ENCODE measurements around the gene SMAD7. TPM values are rescaled to one million over a fixed set of nuclear protein-coding genes. Genes with fewer than 3 reads are reported as not detected.

Gene SMAD7
- total and polyA plus RNA-seq, 10 of the 15 experiments (the other 5 are each of a cell fraction or from before 2014, with no cell fraction given): 1.3 to 22.5 (median 8.0) TPM

GRCh38 chr18:48934415-48934722, 16.4 kb downstream of the SMAD7 start:
- WGBS (ENCODE audit: insufficient coverage, insufficient replicate concordance, low lambda C conversion rate, missing lambda C conversion rate): 0% methylated on average over 3 of the region's 3 CpGs
- FAIRE-seq (no peak), ATAC-seq (no peak), DNase-seq (ENCODE audit: low read depth, low spot score) (no peak)
- H3K36me3 ChIP-seq (ENCODE audit: control insufficient read depth in 2 of 2, insufficient read depth in 2 of 2, low read length in 1 of 2): peaks cover 11 to 14% of the 10 kb centered on the region in 2 experiments
- H3K27ac ChIP-seq (ENCODE audit: control insufficient read depth, insufficient read depth): peak overlapping the region; percentile 96
- ChIA-PET SMC1A (ENCODE audit: uncharacterized antibody, unreplicated experiment) (interaction anchor here (0.6 to 7.1 kb wide), 18 partner anchors 9 to 239 kb away, joined by 3 to 55 read pairs (median 4); no protein-coding TSS in a partner anchor), POLR2A (interaction anchor here (0.7 to 8.1 kb wide), 8 partner anchors 12 to 1340 kb away, joined by 3 to 71 read pairs (median 5); no protein-coding TSS in a partner anchor), CTCF (interaction anchor here (1.1 to 1.9 kb wide), 6 partner anchors 11 to 156 kb away, joined by 3 to 6 read pairs (median 4); no protein-coding TSS in a partner anchor), RAD21 (ENCODE audit: unreplicated experiment) (interaction anchor here (0.7 to 3.8 kb wide), 11 partner anchors 12 to 228 kb away, joined by 3 to 41 read pairs (median 6); no protein-coding TSS in a partner anchor)
- H4K20me1 ChIP-seq (ENCODE audit: control insufficient read depth, insufficient read depth): no peaks in the 10 kb centered on the region
- TF ChIP-seq CREM (IDR thresholded peaks at IDR 0.05; ENCODE audit: low read depth): no peak
- TF ChIP-seq EZH2 (IDR thresholded peaks at IDR 0.05; ENCODE audit: borderline replicate concordance, control insufficient read depth, low read depth, low read length): no peak
- no peak for TF ChIP-seq ZNF274 (IDR thresholded peaks at IDR 0.05; ENCODE audit: insufficient read depth, insufficient read length)
- TF ChIP-seq, protein P1, sequence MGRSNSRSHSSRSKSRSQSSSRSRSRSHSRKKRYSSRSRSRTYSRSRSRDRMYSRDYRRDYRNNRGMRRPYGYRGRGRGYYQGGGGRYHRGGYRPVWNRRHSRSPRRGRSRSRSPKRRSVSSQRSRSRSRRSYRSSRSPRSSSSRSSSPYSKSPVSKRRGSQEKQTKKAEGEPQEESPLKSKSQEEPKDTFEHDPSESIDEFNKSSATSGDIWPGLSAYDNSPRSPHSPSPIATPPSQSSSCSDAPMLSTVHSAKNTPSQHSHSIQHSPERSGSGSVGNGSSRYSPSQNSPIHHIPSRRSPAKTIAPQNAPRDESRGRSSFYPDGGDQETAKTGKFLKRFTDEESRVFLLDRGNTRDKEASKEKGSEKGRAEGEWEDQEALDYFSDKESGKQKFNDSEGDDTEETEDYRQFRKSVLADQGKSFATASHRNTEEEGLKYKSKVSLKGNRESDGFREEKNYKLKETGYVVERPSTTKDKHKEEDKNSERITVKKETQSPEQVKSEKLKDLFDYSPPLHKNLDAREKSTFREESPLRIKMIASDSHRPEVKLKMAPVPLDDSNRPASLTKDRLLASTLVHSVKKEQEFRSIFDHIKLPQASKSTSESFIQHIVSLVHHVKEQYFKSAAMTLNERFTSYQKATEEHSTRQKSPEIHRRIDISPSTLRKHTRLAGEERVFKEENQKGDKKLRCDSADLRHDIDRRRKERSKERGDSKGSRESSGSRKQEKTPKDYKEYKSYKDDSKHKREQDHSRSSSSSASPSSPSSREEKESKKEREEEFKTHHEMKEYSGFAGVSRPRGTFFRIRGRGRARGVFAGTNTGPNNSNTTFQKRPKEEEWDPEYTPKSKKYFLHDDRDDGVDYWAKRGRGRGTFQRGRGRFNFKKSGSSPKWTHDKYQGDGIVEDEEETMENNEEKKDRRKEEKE (IDR thresholded peaks at IDR 0.05): no peak
- TF ChIP-seq, protein P2, sequence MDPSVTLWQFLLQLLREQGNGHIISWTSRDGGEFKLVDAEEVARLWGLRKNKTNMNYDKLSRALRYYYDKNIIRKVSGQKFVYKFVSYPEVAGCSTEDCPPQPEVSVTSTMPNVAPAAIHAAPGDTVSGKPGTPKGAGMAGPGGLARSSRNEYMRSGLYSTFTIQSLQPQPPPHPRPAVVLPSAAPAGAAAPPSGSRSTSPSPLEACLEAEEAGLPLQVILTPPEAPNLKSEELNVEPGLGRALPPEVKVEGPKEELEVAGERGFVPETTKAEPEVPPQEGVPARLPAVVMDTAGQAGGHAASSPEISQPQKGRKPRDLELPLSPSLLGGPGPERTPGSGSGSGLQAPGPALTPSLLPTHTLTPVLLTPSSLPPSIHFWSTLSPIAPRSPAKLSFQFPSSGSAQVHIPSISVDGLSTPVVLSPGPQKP (IDR thresholded peaks at IDR 0.05; ENCODE audit: low read depth, low read length): no peak
- no peak for TF ChIP-seq MYC (IDR thresholded peaks at IDR 0.05; ENCODE audit: insufficient read depth, insufficient read length, insufficient replicate concordance, low read length, severe bottlenecking)
- no peak for TF ChIP-seq CHD2 (IDR thresholded peaks at IDR 0.05; ENCODE audit: borderline replicate concordance, low read depth, low read length)
- TF ChIP-seq, protein P3, sequence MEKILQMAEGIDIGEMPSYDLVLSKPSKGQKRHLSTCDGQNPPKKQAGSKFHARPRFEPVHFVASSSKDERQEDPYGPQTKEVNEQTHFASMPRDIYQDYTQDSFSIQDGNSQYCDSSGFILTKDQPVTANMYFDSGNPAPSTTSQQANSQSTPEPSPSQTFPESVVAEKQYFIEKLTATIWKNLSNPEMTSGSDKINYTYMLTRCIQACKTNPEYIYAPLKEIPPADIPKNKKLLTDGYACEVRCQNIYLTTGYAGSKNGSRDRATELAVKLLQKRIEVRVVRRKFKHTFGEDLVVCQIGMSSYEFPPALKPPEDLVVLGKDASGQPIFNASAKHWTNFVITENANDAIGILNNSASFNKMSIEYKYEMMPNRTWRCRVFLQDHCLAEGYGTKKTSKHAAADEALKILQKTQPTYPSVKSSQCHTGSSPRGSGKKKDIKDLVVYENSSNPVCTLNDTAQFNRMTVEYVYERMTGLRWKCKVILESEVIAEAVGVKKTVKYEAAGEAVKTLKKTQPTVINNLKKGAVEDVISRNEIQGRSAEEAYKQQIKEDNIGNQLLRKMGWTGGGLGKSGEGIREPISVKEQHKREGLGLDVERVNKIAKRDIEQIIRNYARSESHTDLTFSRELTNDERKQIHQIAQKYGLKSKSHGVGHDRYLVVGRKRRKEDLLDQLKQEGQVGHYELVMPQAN (conservative IDR thresholded peaks at IDR 0.05): no peak
- TF ChIP-seq CBX3 (IDR thresholded peaks at IDR 0.05; ENCODE audit: borderline replicate concordance, low read depth): no peak
- TF ChIP-seq RBBP5 (conservative IDR thresholded peaks at IDR 0.05): no peak
- no peak for TF ChIP-seq JUND (IDR thresholded peaks at IDR 0.05; ENCODE audit: low read depth, low read length)
- H2AFZ ChIP-seq (ENCODE audit: control insufficient read depth, low read depth, low read length): no peak overlapping the region
- peaks cover 67% of the 10 kb centered on the region for H3K4me1 ChIP-seq (ENCODE audit: control insufficient read depth, insufficient read depth, low read length)
- H3K27me3 ChIP-seq (replicated peaks in 1 of 2; ENCODE audit: control insufficient read depth in 2 of 2, insufficient read depth in 2 of 2, low read length in 1 of 2): no peaks in the 10 kb centered on the region
- in situ Hi-C loops (cut with MboI): loop anchor here (25.0 kb wide), 1 partner anchor 1353 kb away; the partner anchor contains the start of genes CXXC1 and MBD1
- H3K4me2 ChIP-seq (ENCODE audit: control insufficient read depth, insufficient read depth): peak overlapping the region; percentile 99
- intact Hi-C loops (cut with micrococcal nuclease; ENCODE audit: unreplicated experiment): loop anchor here (5.0 kb wide), 2 partner anchors 67 to 102 kb away; no protein-coding TSS in a partner anchor
- H3K4me3 ChIP-seq: peak overlapping the region; percentile 69; the same call in 1 of the 2 replicates
- peak overlapping the region; percentile 64 for H3K9ac ChIP-seq (ENCODE audit: control insufficient read depth, insufficient read depth, low read length)
- TSS peak; percentile 39 for BruUV-seq (replicated peaks)
- peaks cover 99% of the 10 kb centered on the region for H3K79me2 ChIP-seq (ENCODE audit: control insufficient read depth, insufficient read depth, low read length)
- no peaks in the 10 kb centered on the region for H3K9me3 ChIP-seq (replicated peaks; ENCODE audit: control insufficient read depth, insufficient read depth, low read length)
